Stimulated activated CD4-positive, alpha-beta T cell treated with anti-CD3 and anti-CD28 coated beads, TNF-alpha, amount 100 ng/mL, for 24 hours (primary cell): ENCODE measurements around the gene KMT2E.

Source experiments
- DNase-seq, 3 experiments: peaks; one replicate each; pipeline ENCODE4 v3.0.0-alpha.2; 2020; ENCODE audit warnings: low read depth in 3 of 3

KMT2E gene

DNA sequence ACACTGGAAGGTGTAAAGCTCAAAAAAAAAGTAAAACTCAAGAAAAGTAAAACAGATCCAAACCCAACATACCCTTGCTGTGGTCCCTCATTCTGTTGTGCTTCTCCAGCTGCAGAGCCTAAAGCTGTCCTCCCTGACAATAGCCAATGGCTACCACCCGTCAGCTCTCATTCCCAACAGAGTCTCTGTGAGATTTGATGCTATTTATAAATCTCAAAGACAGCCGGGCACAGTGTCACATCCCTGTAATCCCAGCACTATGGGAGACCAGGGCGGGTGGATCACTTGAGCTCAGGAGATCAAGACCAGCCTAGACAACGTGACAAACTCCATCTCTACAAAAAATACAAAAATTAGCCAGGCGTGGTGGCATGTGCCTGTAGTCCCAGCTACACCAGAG is 116.0 kb downstream of the KMT2E start:
- DNase-seq = no peak

DNA sequence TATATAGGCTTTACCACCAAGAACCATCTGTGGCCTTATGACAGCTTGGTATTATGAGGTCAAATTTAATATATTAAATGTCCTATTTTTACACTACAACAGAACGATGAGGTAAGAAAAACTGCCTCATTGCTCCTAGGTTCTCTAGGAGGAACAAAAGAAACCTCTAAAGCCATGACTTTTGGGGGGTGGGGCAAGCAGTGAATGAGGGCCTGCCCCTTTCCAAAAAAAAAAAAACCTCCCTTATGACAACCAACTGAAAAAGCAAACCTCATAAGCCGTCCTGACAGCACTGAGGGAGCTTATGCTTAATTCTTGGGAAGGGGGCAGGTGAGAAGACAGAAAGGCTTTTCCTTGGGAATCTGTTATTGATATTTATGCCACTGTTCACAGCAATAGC is 116.6 kb downstream of the KMT2E start:
- no peak for DNase-seq

DNA sequence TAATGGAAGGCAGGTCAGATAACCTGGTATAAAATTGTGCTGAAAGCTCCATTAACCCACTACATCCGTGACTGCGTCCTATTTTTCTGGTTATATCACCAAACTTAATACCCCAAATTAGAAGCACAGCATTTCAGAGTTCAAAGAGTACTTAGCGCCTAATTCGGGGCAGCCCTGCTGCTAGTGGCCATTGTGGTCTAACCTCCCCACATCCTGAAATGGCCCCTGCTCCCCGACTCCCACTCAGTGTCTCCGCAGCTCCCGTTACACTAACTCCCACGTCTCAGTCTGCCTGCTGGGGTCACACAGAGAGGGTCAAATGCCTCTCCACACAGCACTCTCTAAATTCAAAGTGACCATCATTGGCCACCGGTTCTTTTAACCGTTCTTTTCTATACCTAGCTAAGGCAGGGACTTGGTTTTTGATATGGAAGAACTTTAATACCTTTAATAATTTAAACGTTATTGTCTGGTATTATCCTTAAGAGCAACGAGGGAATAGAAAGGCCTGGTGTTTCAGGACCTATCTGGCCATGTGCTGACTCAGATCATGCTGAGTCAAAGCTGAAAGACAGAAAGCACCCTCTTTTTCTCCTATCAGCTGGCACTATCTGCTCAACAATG is 117.1 kb downstream of the KMT2E start:
- no peak for DNase-seq

DNA sequence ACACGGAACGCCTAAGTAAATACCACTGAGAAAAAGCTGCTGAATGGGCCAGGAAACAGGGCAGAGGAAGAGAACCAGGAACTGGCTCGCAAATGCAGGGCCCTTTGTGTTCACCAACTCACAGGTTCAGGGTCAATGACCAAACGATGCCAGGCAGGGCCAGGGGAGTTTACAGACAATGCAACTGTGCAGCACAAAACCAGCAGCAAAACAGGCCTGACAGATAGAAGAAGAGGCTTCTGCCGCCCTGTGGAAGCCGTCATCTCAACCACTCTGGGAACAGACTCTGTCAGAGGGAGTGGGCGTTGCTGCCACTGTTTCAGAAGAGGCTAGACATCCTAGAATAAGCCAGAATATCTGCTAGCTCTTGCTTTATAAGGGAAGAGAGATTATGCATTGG is 117.9 kb downstream of the KMT2E start:
- no peak for DNase-seq

DNA sequence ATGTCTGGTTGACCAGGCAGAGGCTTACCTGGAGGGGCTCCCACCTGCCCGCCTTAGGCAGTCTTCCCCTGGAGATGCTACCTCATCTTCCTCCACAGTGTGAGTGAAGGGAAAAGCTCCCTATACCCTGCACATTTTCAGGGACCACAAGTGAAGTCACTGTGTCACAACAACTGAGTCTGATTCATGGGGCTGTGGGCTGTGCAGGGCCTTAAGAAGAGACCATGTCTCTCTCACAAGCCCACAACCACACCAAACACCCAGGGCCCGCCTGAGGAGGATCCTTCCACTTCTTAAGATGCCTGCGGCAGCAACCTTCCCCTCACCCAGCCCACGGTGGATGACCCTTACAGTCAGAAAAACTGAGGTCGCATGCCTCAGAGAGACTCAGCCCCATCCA is 118.3 kb downstream of the KMT2E start:
- no peak for DNase-seq

DNA sequence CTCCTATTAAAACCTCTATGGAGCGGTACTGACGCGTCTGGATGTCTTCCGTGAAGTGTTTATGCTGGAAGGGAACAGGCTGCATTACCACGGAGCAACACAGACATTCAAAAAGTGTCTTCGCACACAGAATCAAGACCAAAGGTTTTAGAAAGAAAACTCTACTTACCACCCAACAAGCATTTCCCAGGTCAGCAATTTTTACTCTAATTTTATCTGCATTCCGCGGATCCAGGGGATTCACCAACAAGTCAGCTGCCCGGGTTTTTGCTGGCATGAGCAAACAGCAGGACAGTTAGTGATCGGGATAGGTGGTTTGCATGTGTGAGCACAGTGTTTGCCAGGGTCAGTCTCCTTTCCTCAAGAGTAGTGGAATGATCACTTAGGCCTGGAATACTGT is 118.8 kb downstream of the KMT2E start:
- no peak for DNase-seq

DNA sequence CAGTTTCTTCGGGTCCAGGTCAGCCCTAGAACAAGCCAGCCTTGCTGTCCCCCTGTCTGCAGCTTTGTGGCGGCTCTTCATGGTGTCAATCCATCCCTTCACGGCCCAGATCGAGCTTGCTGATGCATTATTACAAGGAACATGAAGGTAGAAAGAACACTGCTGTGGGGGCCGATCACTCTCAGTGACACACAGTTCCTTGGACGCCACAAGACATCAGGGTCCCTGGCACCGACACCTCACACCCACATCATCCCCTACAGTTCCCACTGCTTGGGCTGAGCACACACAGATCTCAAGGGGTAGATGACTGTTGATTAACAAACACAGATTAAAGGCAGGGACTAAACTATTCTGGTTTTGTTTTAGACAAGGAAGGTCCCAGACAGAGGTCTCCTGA is 119.4 kb downstream of the KMT2E start:
- DNase-seq = no peak

DNA sequence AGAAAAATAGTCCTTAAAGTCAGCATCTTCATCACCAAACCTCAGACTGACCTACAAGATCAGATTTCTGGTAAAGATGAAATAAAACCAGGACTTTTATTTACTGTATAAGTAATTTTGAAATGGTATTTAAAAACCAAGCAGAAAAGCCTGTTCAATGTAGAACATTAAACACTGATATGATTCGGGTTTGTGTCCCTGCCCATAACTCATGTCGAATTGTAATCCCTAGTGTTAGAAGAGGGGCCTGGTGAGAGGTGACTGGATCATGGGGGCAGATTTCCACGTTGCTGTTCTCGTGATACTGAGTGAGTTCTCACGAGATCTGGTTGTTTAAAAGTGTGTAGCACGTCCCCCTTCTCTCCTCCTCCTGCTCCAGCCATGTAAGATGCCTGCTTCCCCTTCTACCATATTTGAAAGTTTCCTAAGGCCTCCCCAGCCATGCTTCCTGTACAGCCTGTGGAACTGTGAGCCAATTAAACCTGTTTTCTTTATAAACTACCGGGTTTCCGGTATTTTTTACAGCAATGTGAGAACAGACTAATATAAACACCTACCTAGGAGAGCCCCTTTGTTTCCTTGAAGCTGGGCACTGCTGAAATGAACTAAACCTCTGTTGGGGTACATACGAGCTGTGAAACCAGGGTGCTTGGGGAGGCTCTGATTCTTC is 120.1 kb downstream of the KMT2E start:
- no peak for DNase-seq

DNA sequence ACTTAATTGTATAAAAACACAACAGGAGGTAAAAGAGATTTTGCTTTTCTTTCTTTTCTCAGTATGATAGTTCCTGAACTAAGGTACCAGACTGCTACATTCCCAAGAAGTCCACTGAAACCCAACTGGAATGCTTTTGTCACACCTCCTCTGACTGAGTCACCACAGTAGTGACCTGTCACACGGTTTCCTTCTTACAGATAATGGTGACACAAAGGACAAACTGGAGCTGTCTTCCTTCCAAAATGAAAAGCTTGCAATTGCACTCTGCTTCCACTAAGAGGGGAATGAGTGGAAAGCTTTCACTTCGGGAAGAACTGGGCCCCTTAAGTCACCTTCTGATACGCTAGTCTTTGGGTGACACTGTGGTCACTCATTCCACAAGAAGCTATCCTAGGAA is 122.2 kb downstream of the KMT2E start:
- DNase-seq = no peak

DNA sequence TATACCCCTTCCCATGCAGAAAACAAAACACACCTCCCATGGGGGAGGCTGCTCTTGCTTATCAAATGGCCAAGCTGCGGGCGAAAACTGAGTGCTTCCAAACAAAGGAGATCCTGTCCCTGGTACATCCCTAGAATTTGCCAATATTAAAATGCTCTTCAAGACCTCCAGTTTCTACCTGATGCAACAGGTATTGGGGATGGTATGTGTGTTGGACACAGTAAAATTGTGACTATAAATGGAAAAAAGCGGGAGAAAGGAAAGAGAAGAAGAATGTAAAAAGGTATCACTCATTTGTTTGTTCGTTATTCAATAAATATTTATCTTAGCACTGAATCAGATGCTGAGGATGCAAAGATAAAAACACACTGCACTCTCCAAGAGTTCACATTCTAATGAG is 123.9 kb downstream of the KMT2E start:
- DNase-seq = no peak

DNA sequence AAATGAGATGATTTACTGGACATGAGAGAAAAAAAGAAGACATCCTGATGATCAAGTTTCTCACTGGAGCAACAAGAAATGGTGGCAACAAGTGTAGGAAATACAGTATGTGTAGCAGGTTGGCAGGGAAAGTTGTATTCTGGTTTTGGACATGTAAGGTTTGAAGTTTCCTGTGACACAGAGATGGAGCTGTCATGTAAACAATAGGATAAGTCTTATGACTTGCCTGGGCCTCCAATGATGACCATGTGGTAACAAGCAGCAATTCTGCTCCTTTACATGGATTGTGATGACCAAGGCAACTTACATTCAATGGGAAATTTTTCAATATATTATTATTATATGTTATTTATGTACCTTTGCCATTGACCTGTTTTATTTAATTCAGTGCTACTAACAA is 125.4 kb downstream of the KMT2E start:
- no peak for DNase-seq

DNA sequence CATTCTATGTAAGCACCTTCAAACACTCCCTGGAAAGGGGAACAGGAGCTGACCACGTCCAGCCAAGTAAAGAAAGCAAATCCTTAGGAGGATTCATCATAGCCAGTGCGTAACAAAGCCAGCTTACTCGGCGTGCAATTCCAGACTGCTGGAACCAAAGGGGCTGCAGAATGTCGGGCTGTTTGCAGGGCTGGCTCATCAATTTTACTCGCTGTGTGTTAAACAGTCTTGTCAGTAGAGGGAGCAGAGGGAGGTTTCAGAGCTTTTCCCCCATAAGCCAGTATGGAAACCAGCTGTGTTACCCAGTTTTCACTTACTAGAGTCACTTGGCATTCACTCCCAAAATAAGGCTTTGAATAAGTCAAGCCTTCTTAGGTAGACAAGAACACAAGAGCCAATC is 127.1 kb downstream of the KMT2E start:
- DNase-seq = no peak

DNA sequence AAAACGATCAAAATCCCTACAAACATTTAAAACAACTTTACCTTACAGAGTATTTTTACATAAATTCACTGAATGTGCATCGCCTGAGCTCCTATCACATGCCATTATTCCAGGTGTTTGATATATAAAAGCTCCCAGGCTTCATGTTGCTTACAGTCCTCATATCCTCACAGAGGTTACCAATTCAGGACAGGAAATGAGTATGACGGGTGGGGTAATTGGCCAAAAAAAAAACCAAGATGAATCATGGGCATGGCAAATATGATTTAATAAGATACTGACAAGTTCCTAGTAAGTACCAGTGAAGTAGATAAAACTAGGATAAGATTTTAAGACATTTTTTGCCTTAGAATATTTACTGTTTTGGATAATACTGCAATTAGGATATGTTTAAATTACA is 135.8 kb downstream of the KMT2E start:
- no peak for DNase-seq

DNA sequence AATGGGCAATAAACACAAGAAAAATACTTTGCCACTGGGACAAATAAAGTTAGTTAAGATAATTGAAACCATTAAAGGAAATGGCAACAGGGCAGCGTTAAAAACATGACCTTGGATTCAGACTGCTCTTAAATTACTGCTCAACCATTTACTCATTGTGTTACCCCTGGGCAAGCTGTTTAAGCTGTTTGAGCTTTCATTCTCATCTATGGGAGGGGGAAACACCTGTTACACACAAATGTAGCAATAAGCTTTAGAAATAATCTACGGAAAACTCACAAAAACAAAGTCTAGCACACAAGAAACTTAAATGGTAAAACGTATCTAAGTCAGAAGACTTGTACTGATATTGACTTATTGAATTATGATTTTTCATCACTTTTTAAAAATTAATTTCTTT is 137.1 kb downstream of the KMT2E start:
- DNase-seq = no peak

DNA sequence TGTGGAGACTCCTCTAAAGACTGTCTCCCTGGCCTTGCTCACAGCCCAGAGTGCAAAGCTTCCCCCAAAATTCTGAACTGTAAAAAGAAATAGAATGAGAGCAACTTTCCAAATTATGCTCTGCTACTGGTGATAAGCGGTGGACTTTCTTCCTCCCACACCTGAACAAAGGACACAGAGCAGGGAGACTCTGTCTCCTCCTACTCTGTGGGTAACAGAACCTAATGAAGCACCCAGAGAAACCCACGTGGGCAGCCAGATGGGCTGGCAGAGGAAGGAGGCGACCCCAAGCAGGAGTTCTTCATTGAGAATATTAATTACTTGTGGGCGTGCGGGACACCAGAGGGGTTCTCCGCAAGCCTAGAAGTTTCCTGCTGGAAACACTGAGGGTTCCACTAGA is 139.5 kb downstream of the KMT2E start:
- no peak for DNase-seq

DNA sequence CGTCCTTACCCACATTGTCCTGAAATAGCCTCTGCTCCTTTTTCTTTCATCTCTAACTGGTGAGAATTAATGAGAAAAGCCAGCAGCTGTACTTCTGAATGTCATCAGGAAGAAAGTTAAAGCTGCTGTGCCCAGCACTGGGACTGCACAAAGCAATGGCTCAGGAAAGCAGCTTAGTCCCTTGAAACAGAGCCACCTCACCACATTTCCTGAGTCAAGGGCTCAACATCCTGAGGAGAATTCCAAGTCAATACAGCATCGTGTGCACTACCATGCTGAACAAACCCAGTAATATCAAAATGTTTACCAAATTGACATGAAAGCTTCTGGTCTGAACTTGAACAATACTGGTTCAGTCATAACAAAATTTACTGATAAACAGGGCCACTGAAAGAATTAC is 140.1 kb downstream of the KMT2E start:
- DNase-seq = no peak

DNA sequence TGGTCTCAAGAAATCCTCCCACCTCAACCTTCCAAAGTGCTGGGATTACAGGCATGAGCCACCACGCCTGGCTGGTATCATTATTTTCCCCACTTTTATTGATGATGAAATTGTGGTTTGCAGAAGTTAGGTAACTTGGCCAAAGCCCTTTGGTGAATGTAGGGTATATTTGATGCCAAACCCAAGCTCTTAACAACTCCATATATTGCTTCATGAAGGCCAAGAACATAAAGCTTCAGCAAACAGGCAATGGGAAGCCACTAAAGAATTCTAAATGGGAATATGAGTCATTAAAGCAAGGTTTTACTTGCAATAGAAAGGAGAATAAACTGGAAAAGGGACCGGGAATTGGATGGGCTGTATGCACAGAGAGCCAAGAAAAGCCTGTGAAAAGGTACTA is 142.7 kb downstream of the KMT2E start:
- DNase-seq = no peak

DNA sequence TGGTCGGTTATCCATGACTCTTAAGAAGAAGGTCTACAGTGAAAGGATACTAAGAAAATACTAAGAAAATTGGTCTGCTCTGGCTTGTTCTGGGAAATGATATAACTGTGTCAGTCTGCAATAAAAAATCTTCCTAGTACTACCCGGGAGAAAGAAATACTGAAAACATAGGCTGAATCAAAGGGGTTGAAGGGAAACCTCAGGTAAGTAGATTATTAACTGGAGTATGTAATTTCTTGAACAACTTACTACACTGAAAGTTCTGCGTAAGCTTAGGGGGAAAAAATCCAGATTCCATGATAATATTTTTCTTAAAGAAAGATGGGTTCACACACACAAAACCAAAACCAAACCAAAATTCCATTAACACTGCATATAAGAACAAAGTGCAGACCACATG is 143.3 kb downstream of the KMT2E start:
- DNase-seq = no peak

DNA sequence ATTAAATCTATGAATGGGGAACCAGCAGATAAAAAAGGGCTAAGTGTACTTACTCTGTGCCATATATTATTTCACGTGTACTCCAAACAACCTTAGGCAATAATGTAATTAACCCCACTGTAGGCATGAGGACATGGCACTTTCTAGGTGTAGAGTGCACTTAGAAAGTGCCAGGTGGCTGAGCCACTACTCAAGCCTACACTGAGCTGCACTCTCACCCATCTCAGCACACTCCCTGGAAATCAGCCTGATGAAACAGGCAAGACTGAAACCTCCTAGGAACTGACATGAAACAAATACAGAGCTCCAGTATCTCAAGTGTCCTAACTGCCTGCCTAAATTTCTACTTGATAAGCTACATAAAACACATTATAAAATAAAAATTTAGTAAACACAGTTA is 147.4 kb downstream of the KMT2E start:
- no peak for DNase-seq
